ENCODE results near the gene PTHLH. TPM values are rescaled to one million over a fixed set of nuclear protein-coding genes. Genes with fewer than 3 reads are reported as not detected.

The PTHLH gene
- polyA plus RNA-seq, 1 of the 3 experiments (the other 2 are of a cell fraction) = 29.0 TPM

GRCh38 chr12:27919671-27920235 is 52.8 kb downstream of the PTHLH start:
- POLR2A ChIA-PET = no interaction called here
- Histone ChIP-seq H3K79me2 (ENCODE audit: insufficient read depth) (no peaks in the 10 kb centered on the region), H4K20me1 (ENCODE audit: insufficient read depth) (no peaks in the 10 kb centered on the region), H3K4me2 (no peak overlapping the region), H3K27me3 (ENCODE audit: insufficient read depth) (no peaks in the 10 kb centered on the region), H3K4me3 (ENCODE audit: low read depth in 2 of 2, low read length in 1 of 2) (no peak overlapping the region), H3F3A (replicated peaks; ENCODE audit: insufficient read depth) (peaks cover 11% of the 10 kb centered on the region), H2AFZ (ENCODE audit: low read depth) (no peak overlapping the region), H3K9me2 (no peaks in the 10 kb centered on the region), H3K27ac (ENCODE audit: low read depth in 2 of 2, low read length in 1 of 2) (no peak overlapping the region), H3K9me3 (no peaks in the 10 kb centered on the region), H3K4me1 (ENCODE audit: control insufficient read depth in 1 of 2, insufficient read depth in 2 of 2, low read depth in 1 of 2, low read length in 1 of 2) (no peaks in the 10 kb centered on the region), H3K36me3 (replicated peaks in 1 of 2; ENCODE audit: control insufficient read depth in 1 of 2, insufficient read depth in 2 of 2, low read length in 1 of 2) (no peaks in the 10 kb centered on the region), H3K9ac (no peak overlapping the region)
- no peak for DNase-seq
- CTCF ChIA-PET = interaction anchor here (1.6 kb wide), 1 partner anchor 21 kb away, joined by 5 read pairs; no protein-coding TSS in a partner anchor
- TF ChIP-seq GATA2 (CRISPR knock-in tag; IDR thresholded peaks at IDR 0.05) (no peak), RFX5 (IDR thresholded peaks at IDR 0.05; ENCODE audit: low read length) (no peak), SMC3 (IDR thresholded peaks at IDR 0.05; ENCODE audit: low read depth, low read length) (no peak), FOSL2 (IDR thresholded peaks at IDR 0.05; ENCODE audit: borderline replicate concordance, low read depth) (no peak), TCF12 (IDR thresholded peaks at IDR 0.05) (no peak), JUND (IDR thresholded peaks at IDR 0.05) (no peak), GABPA (IDR thresholded peaks at IDR 0.05; ENCODE audit: low read depth) (no peak)
- 89% methylated on average over 7 of the region's 7 CpGs for WGBS (ENCODE audit: low lambda C conversion rate)

GRCh38 chr12:27915536-27915935 is 57.0 kb downstream of the PTHLH start:
- no peak for DNase-seq
- 41% methylated on average over 1 of the region's 1 CpG for WGBS (ENCODE audit: low lambda C conversion rate)
- Histone ChIP-seq H3K27ac (ENCODE audit: low read depth in 2 of 2, low read length in 1 of 2) (no peak overlapping the region), H3F3A (replicated peaks; ENCODE audit: insufficient read depth) (no peaks in the 10 kb centered on the region), H3K9ac (no peak overlapping the region), H3K4me3 (ENCODE audit: low read depth in 2 of 2, low read length in 1 of 2) (no peak overlapping the region), H4K20me1 (ENCODE audit: insufficient read depth) (no peaks in the 10 kb centered on the region), H3K27me3 (ENCODE audit: insufficient read depth) (no peaks in the 10 kb centered on the region), H3K79me2 (ENCODE audit: insufficient read depth) (no peaks in the 10 kb centered on the region), H3K9me3 (no peaks in the 10 kb centered on the region), H3K9me2 (no peaks in the 10 kb centered on the region), H3K4me1 (ENCODE audit: control insufficient read depth in 1 of 2, insufficient read depth in 2 of 2, low read depth in 1 of 2, low read length in 1 of 2) (no peaks in the 10 kb centered on the region), H3K36me3 (replicated peaks in 1 of 2; ENCODE audit: control insufficient read depth in 1 of 2, insufficient read depth in 2 of 2, low read length in 1 of 2) (no peaks in the 10 kb centered on the region), H3K4me2 (no peak overlapping the region), H2AFZ (ENCODE audit: low read depth) (no peak overlapping the region)
- CTCF ChIA-PET = interaction anchor here (1.1 kb wide), 1 partner anchor 25 kb away, joined by 3 read pairs; no protein-coding TSS in a partner anchor
- POLR2A ChIA-PET = no interaction called here
- TF ChIP-seq GABPA (IDR thresholded peaks at IDR 0.05; ENCODE audit: low read depth) (no peak), JUND (IDR thresholded peaks at IDR 0.05) (no peak), MAX (IDR thresholded peaks at IDR 0.05; ENCODE audit: low read depth) (no peak), TCF12 (IDR thresholded peaks at IDR 0.05) (no peak), REST (IDR thresholded peaks at IDR 0.05; ENCODE audit: low read depth, low read length) (no peak), USF1 (IDR thresholded peaks at IDR 0.05; ENCODE audit: borderline replicate concordance, low read depth) (no peak), IRF3 (IDR thresholded peaks at IDR 0.05; ENCODE audit: low read depth, low read length) (no peak), RCOR1 (IDR thresholded peaks at IDR 0.05; ENCODE audit: low read length) (no peak), SMC3 (IDR thresholded peaks at IDR 0.05; ENCODE audit: low read depth, low read length) (no peak), RFX5 (IDR thresholded peaks at IDR 0.05; ENCODE audit: low read length) (no peak), SIN3A (IDR thresholded peaks at IDR 0.05; ENCODE audit: borderline replicate concordance, low read depth, low read length) (no peak), TEAD4 (IDR thresholded peaks at IDR 0.05; ENCODE audit: borderline replicate concordance, insufficient read depth) (no peak), GATA2 (CRISPR knock-in tag; IDR thresholded peaks at IDR 0.05) (no peak), FOSL2 (IDR thresholded peaks at IDR 0.05; ENCODE audit: borderline replicate concordance, low read depth) (no peak), YY1 (IDR thresholded peaks at IDR 0.05; ENCODE audit: low read depth) (no peak), MEF2A (IDR thresholded peaks at IDR 0.05; ENCODE audit: borderline replicate concordance, low read depth) (no peak)

Data from SK-N-SH (cell line).